SU-DHL-6 (cell line): ENCODE data around the gene KLK13.
A peak's percentile ranks its signal among the peaks of the same experiment; 100 is the strongest.

Experiments used
- H2AFZ ChIP-seq: fragments of 200-600 bp; sonication (generic); 2 replicates; pipeline ENCODE4 v1.6.1; 2014; ENCODE audit warnings: low read depth, mild to moderate bottlenecking, moderate library complexity, mixed read lengths, antibody characterized with exemption, low read length; ENCODE audit not compliant: severe bottlenecking
- H3F3A ChIP-seq: fragments of 200-600 bp; shearing (Covaris generic); 2 replicates; pipeline ENCODE4 v1.6.0; 2016; ENCODE audit warnings: antibody characterized with exemption, mild to moderate bottlenecking; ENCODE audit not compliant: insufficient read depth
- H3K27ac ChIP-seq: fragments of 200-600 bp; sonication (generic); 2 replicates; pipeline ENCODE4 v1.5.1; 2016; ENCODE audit warnings: low read depth, mild to moderate bottlenecking, low read length, moderate library complexity, mixed read lengths
- H3K27me3 ChIP-seq: fragments of 200-600 bp; sonication (generic), shearing (Covaris generic); 2 replicates; pipeline ENCODE4 v1.6.0; 2014; ENCODE audit warnings: mild to moderate bottlenecking, low read length
- H3K36me3 ChIP-seq: fragments of 200-600 bp; sonication (generic); 2 replicates; pipeline ENCODE4 v1.6.1; 2014; ENCODE audit warnings: mild to moderate bottlenecking, low read length, mixed read lengths
- H3K4me2 ChIP-seq: fragments of 300-600, 200-600 bp; shearing (Covaris generic), sonication (generic); 2 replicates; pipeline ENCODE4 v1.6.0; 2014; ENCODE audit warnings: low read length, low read depth, mild to moderate bottlenecking; ENCODE audit not compliant: poor library complexity, severe bottlenecking
- H3K4me3 ChIP-seq: fragments of 200-600 bp; sonication (generic); 2 replicates; pipeline ENCODE4 v1.5.1; 2014; ENCODE audit warnings: antibody characterized with exemption, low read length, mild to moderate bottlenecking, mixed read lengths; ENCODE audit not compliant: insufficient read depth, poor library complexity, severe bottlenecking
- H3K79me2 ChIP-seq: fragments of 200-600 bp; sonication (generic); 2 replicates; pipeline ENCODE4 v1.6.1; 2014; ENCODE audit warnings: mild to moderate bottlenecking, low read length, moderate library complexity; ENCODE audit not compliant: insufficient read depth
- H3K9ac ChIP-seq: fragments of 200-600 bp; sonication (generic); 2 replicates; pipeline ENCODE4 v1.7.0; 2014; ENCODE audit warnings: mild to moderate bottlenecking, low read length
- H3K9me2 ChIP-seq: fragments of 200-600 bp; sonication (generic); replicated peaks from 2 replicates; pipeline ENCODE4 v1.6.1; 2014; ENCODE audit warnings: low read length; ENCODE audit not compliant: insufficient read depth
- H3K9me3 ChIP-seq: fragments of 200-600 bp; sonication (generic); 2 replicates; pipeline ENCODE4 v1.6.1; 2014; ENCODE audit warnings: low read length, mixed read lengths; ENCODE audit not compliant: insufficient read depth
- H4K20me1 ChIP-seq: fragments of 200-600 bp; sonication (generic); 2 replicates; pipeline ENCODE4 v1.6.1; 2014; ENCODE audit warnings: low read depth, mild to moderate bottlenecking, antibody characterized with exemption, low read length, moderate library complexity, mixed read lengths
- CTCF ChIP-seq: fragments of 200-600 bp; sonication (generic); IDR thresholded peaks from one replicate; pipeline ENCODE4 v1.5.1; 2017; ENCODE audit warnings: antibody characterized with exemption, mild to moderate bottlenecking, low read length, moderate library complexity; ENCODE audit not compliant: insufficient read depth, poor library complexity, severe bottlenecking
- EZH2phosphoT487 ChIP-seq: fragments of 200-600 bp; sonication (generic), shearing (Covaris generic); conservative IDR thresholded peaks from 2 replicates; pipeline ENCODE4 v1.6.1; 2018; ENCODE audit warnings: mild to moderate bottlenecking, antibody characterized with exemption, low read length, moderate library complexity, mixed read lengths

Gene KLK13

DNA sequence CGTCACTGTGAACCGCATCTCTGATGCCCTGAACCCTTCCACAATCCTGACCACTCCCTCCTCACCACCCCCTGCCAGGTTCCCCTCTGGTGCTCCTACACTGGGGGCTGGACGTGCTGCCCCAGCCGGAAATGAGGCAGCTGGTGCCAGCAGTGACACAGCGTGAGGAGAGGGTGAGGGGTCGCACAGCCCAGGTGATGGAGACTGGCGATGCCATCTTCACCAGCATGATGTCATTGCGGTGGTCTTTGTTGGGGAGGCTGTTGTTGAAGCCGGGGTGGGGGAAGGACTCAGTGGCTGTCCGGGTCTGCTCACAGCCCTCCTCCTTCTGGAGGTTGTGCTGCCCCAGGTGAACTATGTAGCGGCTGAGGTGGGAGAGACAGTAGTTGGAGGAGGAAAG is 40.9 kb downstream of the KLK13 start:
- no peak overlapping the region for H3K4me3 ChIP-seq
- TF ChIP-seq CTCF, result no peak
- no peak for TF ChIP-seq EZH2phosphoT487
- H3K9ac ChIP-seq, result no peak overlapping the region
- H3K27ac ChIP-seq, result no peak overlapping the region
- no peaks in the 10 kb centered on the region for H3K27me3 ChIP-seq
- H2AFZ ChIP-seq, result no peak overlapping the region
- no peaks in the 10 kb centered on the region for H3F3A ChIP-seq
- no peak overlapping the region for H3K4me2 ChIP-seq
- no peaks in the 10 kb centered on the region for H3K9me3 ChIP-seq
- no peaks in the 10 kb centered on the region for H3K36me3 ChIP-seq
- H3K79me2 ChIP-seq, result no peaks in the 10 kb centered on the region
- no peaks in the 10 kb centered on the region for H3K9me2 ChIP-seq
- H4K20me1 ChIP-seq, result no peaks in the 10 kb centered on the region

DNA sequence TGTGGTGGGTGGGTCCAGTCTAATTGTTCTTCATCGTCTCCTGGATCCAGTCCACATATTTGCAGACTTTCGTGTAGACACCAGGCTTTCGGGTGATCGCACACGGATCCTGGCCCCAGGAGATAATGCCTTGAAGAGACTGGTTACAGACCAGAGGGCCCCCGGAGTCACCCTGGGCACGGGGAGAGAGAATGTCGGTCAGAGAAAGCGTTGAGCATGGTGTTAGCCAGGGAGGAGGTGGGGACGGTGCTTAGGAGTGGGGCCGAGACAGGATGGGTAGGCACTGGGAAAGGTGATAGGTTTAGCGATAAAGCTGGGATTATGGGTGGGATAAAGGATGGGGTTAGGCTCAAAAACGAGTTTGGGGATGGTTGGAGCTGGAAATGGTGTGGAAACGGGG is 42.4 kb downstream of the KLK13 start:
- H3K36me3 ChIP-seq, result no peaks in the 10 kb centered on the region
- TF ChIP-seq EZH2phosphoT487, result no peak
- no peak for TF ChIP-seq CTCF

DNA sequence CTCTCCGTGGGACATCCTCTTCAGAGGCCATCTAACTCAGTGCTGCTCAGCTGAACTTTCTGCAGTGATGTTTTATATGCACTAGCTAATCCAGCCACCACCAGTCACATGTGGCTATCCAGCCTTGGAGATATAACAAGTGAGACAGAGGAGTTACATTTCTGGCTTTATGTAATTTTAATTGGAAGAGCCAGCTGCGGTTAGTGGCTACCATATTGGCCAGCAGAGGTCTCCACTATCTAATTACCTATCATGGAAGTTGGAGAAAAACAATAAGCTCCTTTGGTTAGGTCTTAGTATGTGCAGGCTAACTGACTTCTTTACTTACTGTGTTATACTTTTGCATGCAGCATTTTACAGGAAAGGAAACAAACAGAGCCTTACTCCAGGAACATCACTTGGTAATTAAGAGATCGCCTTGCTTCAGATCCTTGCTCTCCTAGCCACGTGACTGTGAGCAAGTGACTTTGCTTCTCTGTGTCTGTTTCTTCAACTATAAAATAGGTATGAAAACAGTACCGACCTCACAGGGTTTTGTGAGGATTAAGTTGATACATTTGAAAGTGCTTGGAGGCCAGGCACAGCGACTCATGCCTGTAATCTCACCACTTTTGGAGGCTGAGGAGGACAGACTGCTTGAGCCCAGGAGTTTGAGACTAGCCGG is 43.8 kb downstream of the KLK13 start:
- H3K9me2 ChIP-seq, result no peaks in the 10 kb centered on the region
- H3K27me3 ChIP-seq, result no peaks in the 10 kb centered on the region
- no peaks in the 10 kb centered on the region for H4K20me1 ChIP-seq
- TF ChIP-seq EZH2phosphoT487 (no peak), CTCF (peak; percentile 56)
- no peak overlapping the region for H3K27ac ChIP-seq
- no peak overlapping the region for H3K4me2 ChIP-seq
- H2AFZ ChIP-seq, result no peak overlapping the region
- H3F3A ChIP-seq, result no peaks in the 10 kb centered on the region
- H3K79me2 ChIP-seq, result no peaks in the 10 kb centered on the region
- no peak overlapping the region for H3K4me3 ChIP-seq
- no peaks in the 10 kb centered on the region for H3K9me3 ChIP-seq
- no peak overlapping the region for H3K9ac ChIP-seq
- H3K36me3 ChIP-seq, result no peaks in the 10 kb centered on the region

More for the DNA sequence above, 42.4 kb downstream of the KLK13 start:
- Histone ChIP-seq H3K9ac (no peak overlapping the region), H2AFZ (no peak overlapping the region), H4K20me1 (no peaks in the 10 kb centered on the region), H3K4me2 (no peak overlapping the region), H3K27me3 (no peaks in the 10 kb centered on the region), H3K4me3 (no peak overlapping the region), H3K79me2 (no peaks in the 10 kb centered on the region), H3K9me3 (no peaks in the 10 kb centered on the region), H3F3A (no peaks in the 10 kb centered on the region), H3K9me2 (no peaks in the 10 kb centered on the region), H3K27ac (no peak overlapping the region)
